Type B pancreatic cell (in vitro differentiated cells): ENCODE data around the gene PIK3AP1. TPM values are rescaled to one million over a fixed set of nuclear protein-coding genes. Genes with fewer than 3 reads are reported as not detected.
A peak's percentile ranks its signal among the peaks of the same experiment; 100 is the strongest.

Source experiments
- DNase-seq: peaks from one replicate; pipeline ENCODE4 v3.0.0; 2021; ENCODE audit warnings: mixed read lengths; ENCODE audit not compliant: unreplicated experiment; ENCODE audit errors: extremely low spot score
- H3K27ac Mint-ChIP-seq: 2 replicates; pipeline ENCODE4 v1.8.0; 2021; ENCODE audit warnings: mild to moderate bottlenecking, mixed read lengths
- H3K27me3 Mint-ChIP-seq: 2 replicates; pipeline ENCODE4 v1.8.0; 2021; ENCODE audit warnings: mixed read lengths
- H3K36me3 Mint-ChIP-seq: 2 replicates; pipeline ENCODE4 v1.8.0; 2021; ENCODE audit warnings: mixed read lengths
- H3K4me1 Mint-ChIP-seq: one replicate; pipeline ENCODE4 v1.8.0; 2021; ENCODE audit warnings: mixed read lengths; ENCODE audit not compliant: unreplicated experiment
- H3K4me3 Mint-ChIP-seq: 2 replicates; pipeline ENCODE4 v1.8.0; 2021; ENCODE audit warnings: mild to moderate bottlenecking, mixed read lengths
- H3K9me3 Mint-ChIP-seq: 2 replicates; pipeline ENCODE4 v1.8.0; 2021; ENCODE audit warnings: mixed read lengths
- total RNA-seq: library from RNA; stranded (reverse); gene quantifications from 2 replicates; pipeline ENCODE4 v1.2.1, GENCODE V29; 2021; ENCODE audit warnings: low replicate concordance
- TF ChIP-seq, protein P1 (sequence below): fragments of 200-600 bp; sonication (generic); conservative IDR thresholded peaks from 2 replicates; pipeline ENCODE4 v1.5.0; 2021; ENCODE audit warnings: antibody characterized with exemption, mild to moderate bottlenecking

PIK3AP1 gene
- total RNA-seq, 1 donor from 2014 or later = 3.5 TPM

- TF ChIP-seq, protein P1, sequence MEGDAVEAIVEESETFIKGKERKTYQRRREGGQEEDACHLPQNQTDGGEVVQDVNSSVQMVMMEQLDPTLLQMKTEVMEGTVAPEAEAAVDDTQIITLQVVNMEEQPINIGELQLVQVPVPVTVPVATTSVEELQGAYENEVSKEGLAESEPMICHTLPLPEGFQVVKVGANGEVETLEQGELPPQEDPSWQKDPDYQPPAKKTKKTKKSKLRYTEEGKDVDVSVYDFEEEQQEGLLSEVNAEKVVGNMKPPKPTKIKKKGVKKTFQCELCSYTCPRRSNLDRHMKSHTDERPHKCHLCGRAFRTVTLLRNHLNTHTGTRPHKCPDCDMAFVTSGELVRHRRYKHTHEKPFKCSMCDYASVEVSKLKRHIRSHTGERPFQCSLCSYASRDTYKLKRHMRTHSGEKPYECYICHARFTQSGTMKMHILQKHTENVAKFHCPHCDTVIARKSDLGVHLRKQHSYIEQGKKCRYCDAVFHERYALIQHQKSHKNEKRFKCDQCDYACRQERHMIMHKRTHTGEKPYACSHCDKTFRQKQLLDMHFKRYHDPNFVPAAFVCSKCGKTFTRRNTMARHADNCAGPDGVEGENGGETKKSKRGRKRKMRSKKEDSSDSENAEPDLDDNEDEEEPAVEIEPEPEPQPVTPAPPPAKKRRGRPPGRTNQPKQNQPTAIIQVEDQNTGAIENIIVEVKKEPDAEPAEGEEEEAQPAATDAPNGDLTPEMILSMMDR = peak; percentile 34
- Mint-ChIP-seq H3K27ac (peak within 1 kb of the TSS; percentile 97), H3K4me3 (peak within 1 kb of the TSS; percentile 91), H3K27me3 (no peaks in the 10 kb centered on the region), H3K36me3 (peaks cover 5% of the 10 kb centered on the region), H3K4me1 (peaks cover 21% of the 10 kb centered on the region), H3K9me3 (no peaks in the 10 kb centered on the region)
- DNase-seq = peak; percentile 87
Measured at GRCh38 chr10:96586419-96587263, 133.7 kb downstream of the PIK3AP1 start, which contains the start of gene TM9SF3. Gene TM9SF3 (minus strand): TSS chr10:96587012. CDS start chr10:96586835, 177 bp downstream.

- Mint-ChIP-seq H3K36me3 (peaks cover 5% of the 10 kb centered on the region), H3K9me3 (no peaks in the 10 kb centered on the region), H3K27ac (peak overlapping the region; percentile 97), H3K4me3 (peak overlapping the region; percentile 91), H3K4me1 (peaks cover 28% of the 10 kb centered on the region), H3K27me3 (no peaks in the 10 kb centered on the region)
- no peak for DNase-seq
- TF ChIP-seq, protein P1 = no peak
Measured at GRCh38 chr10:96585736-96586418, 134.4 kb downstream of the PIK3AP1 start.

GRCh38 chr10:96584474-96584873, 135.8 kb downstream of the PIK3AP1 start:
- Mint-ChIP-seq H3K27me3 (no peaks in the 10 kb centered on the region), H3K27ac (no peak overlapping the region), H3K36me3 (peaks cover 9% of the 10 kb centered on the region), H3K4me3 (peak overlapping the region; percentile 58), H3K9me3 (no peaks in the 10 kb centered on the region), H3K4me1 (peaks cover 39% of the 10 kb centered on the region)
- TF ChIP-seq, protein P1 = no peak
- DNase-seq = no peak

DNA sequence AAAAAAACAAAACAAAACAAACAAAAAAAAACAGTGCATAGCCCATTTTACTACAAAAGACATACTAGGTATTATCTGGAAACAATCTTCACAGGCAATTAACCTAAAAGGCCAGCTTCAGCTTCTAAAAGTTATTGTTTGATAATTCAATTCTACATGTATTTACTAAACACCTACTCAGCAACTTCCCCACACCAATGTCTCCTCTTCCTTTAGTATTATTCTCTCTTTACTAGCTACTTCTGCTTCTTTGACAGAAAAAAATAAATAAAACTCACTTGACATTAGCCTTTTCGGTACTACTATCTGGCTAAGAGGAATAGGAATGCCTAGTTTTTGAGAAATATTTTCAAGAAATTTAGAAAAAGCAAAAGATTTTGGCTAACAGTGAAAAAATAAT, 136.3 kb downstream of the PIK3AP1 start:
- Mint-ChIP-seq H3K9me3 (no peaks in the 10 kb centered on the region), H3K4me3 (peak overlapping the region; percentile 58), H3K4me1 (peaks cover 41% of the 10 kb centered on the region), H3K27ac (no peak overlapping the region), H3K27me3 (no peaks in the 10 kb centered on the region), H3K36me3 (peaks cover 9% of the 10 kb centered on the region)
- TF ChIP-seq, protein P1 = no peak
- DNase-seq = no peak

DNA sequence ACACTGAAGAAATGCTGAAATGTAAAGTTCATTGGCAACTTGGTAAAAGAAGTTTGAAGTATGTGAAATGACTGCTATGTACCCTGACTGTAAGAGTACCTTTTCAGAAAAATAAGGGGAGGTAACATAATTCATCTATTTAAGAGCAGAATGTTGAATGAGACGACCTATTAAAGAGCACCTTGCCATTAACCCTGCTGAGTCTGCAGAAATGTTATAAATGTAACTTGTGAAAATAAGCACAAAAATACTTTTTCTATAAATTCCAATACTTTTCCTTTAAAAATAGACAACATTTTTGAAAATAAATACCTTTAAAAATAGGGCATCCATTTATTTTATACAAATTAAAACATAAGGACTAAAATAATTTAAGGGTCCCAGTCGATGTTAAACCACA, 141.2 kb downstream of the PIK3AP1 start:
- no peak for DNase-seq
- H3K27me3 Mint-ChIP-seq = no peaks in the 10 kb centered on the region
- H3K36me3 Mint-ChIP-seq = peaks cover 14% of the 10 kb centered on the region
- H3K4me1 Mint-ChIP-seq = peaks cover 48% of the 10 kb centered on the region
- TF ChIP-seq, protein P1 = no peak
- H3K4me3 Mint-ChIP-seq = no peak overlapping the region
- no peak overlapping the region for H3K27ac Mint-ChIP-seq
- no peaks in the 10 kb centered on the region for H3K9me3 Mint-ChIP-seq
